GM18519 (cell line): ENCODE data around the gene DPP4.
"Not testable (repeated sequence)": the region's sequence is repeated elsewhere in the genome, so short reads cannot be mapped to it uniquely, and the experiment has no call there.

ENCODE experiments used
- ATAC-seq: cut with Tn5 transposase; IDR thresholded peaks from one replicate; pipeline ENCODE4 v1.9.1; 2021; ENCODE audit warnings: mild to moderate bottlenecking, moderate library complexity; ENCODE audit not compliant: unreplicated experiment, low FRiP score

The DPP4 gene

DNA sequence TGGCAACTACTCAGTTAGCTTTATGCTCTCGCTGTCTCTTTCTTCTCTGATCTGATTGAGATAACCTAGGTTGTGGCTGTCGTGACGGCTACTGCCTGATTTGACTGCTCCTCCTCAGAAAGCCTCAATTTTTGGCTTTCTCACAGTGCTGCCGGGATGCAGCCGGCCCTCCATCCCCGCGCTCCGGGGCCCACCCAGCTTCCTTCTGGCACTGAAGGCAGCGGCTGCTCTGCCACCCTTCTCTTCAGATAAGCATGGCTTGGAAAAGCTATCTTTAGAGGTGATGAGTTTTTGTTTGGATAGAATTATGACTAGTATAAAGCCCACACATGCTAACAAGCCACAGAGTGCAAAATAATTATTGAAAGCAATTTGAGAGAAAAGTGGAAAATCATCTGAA lies 102.5 kb downstream of the DPP4 start:
- ATAC-seq = no peak

- ATAC-seq = no peak
These were observed 104.9 kb downstream of the DPP4 start for GRCh38 chr2:161969159-161969558.

- ATAC-seq = no peak
These were observed 108.0 kb downstream of the DPP4 start for GRCh38 chr2:161965994-161966393.

DNA sequence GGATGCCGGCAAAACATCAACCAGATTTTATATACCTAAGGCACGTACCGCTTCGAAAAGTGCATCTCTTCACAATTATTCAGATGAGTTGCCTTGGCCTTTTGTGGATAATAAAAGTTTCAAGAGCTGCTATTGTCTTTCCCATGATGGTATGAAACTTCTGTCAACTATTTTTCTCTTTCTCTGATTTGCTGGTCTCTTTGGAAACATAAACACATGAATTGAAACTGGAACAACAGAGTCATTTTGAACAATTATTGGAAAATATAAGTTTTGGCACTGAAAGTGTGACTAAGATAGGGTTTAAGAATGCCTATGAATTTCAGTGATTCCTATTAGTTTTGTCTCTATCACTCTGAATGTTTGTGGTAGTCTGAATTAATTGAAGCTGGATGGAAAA lies 109.9 kb downstream of the DPP4 start:
- no peak for ATAC-seq

- no peak for ATAC-seq
These were observed 111.9 kb downstream of the DPP4 start for GRCh38 chr2:161962160-161962559.

GRCh38 chr2:161961061-161961460 lies 113.0 kb downstream of the DPP4 start:
- no peak for ATAC-seq

- ATAC-seq = no peak
These were observed 117.3 kb downstream of the DPP4 start for GRCh38 chr2:161956738-161957137.

- no peak for ATAC-seq
These were observed 118.8 kb downstream of the DPP4 start for GRCh38 chr2:161955211-161955610.

DNA sequence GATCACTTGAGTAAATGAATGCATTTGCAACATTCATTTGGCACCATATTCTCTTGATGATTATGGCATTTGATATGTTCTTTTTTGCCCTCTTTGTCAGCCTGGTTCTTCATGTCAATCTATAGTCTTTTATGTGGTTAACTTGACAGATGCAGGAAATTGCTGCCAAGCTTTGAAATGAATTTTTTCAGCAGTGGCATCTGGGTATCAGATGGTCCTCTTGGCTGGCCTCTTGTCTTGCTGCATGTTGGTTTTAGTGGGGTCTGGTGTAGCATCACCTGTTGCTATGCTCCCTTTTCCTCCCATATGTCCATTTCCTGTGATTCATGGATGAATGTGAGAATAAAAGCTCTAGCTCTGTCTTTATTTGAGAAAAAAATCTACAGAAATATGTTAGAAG lies 119.9 kb downstream of the DPP4 start:
- no peak for ATAC-seq

DNA sequence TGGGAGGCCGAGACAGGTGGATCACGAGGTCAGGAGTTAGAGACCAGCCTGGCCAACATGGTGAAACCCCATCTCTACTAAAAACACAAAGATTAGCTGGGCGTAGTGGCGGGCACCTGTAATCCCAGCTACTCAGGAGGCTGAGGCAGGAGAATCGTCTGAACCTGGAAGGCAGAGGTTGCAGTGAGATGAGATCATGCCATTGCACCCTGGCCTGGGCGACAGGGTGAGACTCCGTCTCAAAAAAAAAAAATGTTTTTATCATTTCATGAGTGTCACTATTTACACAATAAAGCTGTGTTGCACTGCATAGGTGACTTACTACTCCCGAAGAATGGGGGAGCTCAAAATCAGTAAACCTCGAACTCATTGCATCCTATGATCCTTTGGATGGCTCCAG lies 120.6 kb downstream of the DPP4 start:
- not testable (repeated sequence) for ATAC-seq

GRCh38 chr2:161952783-161953191 lies 121.2 kb downstream of the DPP4 start:
- no peak for ATAC-seq

GRCh38 chr2:161947836-161948235 lies 126.2 kb downstream of the DPP4 start:
- ATAC-seq = no peak

GRCh38 chr2:161947406-161947805 lies 126.6 kb downstream of the DPP4 start:
- no peak for ATAC-seq

GRCh38 chr2:161946489-161947107 lies 127.4 kb downstream of the DPP4 start:
- no peak for ATAC-seq

GRCh38 chr2:161943011-161943410 lies 131.0 kb downstream of the DPP4 start:
- no peak for ATAC-seq
